Sigmoid colon (tissue), 7 donors: ENCODE measurements around the gene PLS1. TPM values are rescaled to one million over a fixed set of nuclear protein-coding genes. Genes with fewer than 3 reads are reported as not detected.

Experiments used
- DNase-seq: peaks from one replicate; pipeline ENCODE4 v3.0.0-alpha.2; 2019
- H3K27ac ChIP-seq, 4 donors: fragments of 200-600 bp; sonication (generic); one replicate each; pipeline ENCODE4 v1.5.1; 2016 to 2019; ENCODE audit warnings: mild to moderate bottlenecking in 1 of 4
- H3K27me3 ChIP-seq, 3 donors: fragments of 200-600 bp; sonication (generic); one replicate each; pipeline ENCODE4 v1.5.1; 2019; ENCODE audit warnings: mild to moderate bottlenecking in 1 of 3
- H3K36me3 ChIP-seq, 4 donors: fragments of 200-600 bp; sonication (generic); one replicate each; pipeline ENCODE4 v1.5.1; 2016 to 2019
- H3K4me1 ChIP-seq, 4 donors: fragments of 200-600 bp; sonication (generic); one replicate each; pipeline ENCODE4 v1.5.1; 2017 to 2019
- H3K4me3 ChIP-seq, 4 donors: fragments of 200-600 bp; sonication (generic); one replicate each; pipeline ENCODE4 v1.5.1; 2017 to 2019; ENCODE audit warnings: mild to moderate bottlenecking in 2 of 4, moderate library complexity in 1 of 4
- H3K9me3 ChIP-seq, 4 donors: fragments of 200-600 bp in 3 of 4; sonication (generic) in 3 of 4; one replicate each; pipeline versions ENCODE4 v1.5.1 to v1.6.1; 2013 to 2019
- EP300 ChIP-seq, 4 donors: sonication (generic); formaldehyde crosslinking; IDR thresholded peaks; one replicate each; pipeline ENCODE4 v1.6.1; 2017; ENCODE audit warnings: antibody characterized with exemption in 4 of 4
- POLR2A ChIP-seq, 2 donors: fragments of 450-650 bp; IDR thresholded peaks; one replicate each; pipeline ENCODE4 v1.6.1; 2016; ENCODE audit warnings: antibody characterized with exemption in 2 of 2, mild to moderate bottlenecking in 2 of 2, moderate library complexity in 2 of 2
- POLR2AphosphoS5 ChIP-seq, 4 donors: sonication (generic); formaldehyde crosslinking; IDR thresholded peaks; one replicate each; pipeline ENCODE4 v1.6.1; 2017; ENCODE audit warnings: antibody characterized with exemption in 4 of 4
- WGBS, 2 donors: extraction: QIAGEN DNeasy Blood & Tissue Kit; methylation state at CpG; one replicate each; pipeline ENCODE4 v1.1.7; 2013; 5-methylcytosine and 5-hydroxymethylcytosine counted together
- intact Hi-C: fragments of 100-400 bp; cut with DNase I; formaldehyde crosslinking; loops from one replicate; pipeline ENCODE4 v1.15.1; 2023
- polyA plus RNA-seq, 3 donors: library from polyadenylated mRNA; stranded (reverse); fragments of 200-250 nt; gene quantifications; one replicate each; pipeline ENCODE4 v1.2.3, GENCODE V29; 2013
- total RNA-seq, 4 donors: library from RNA; depleted of rRNA; stranded (reverse); fragments of >200 nt; gene quantifications; one replicate each; pipeline ENCODE4 v1.1.0, GENCODE V29; 2016
- TF ChIP-seq, protein P1 (sequence below), 4 experiments: fragments of 450-650 bp in 3 of 4; fragments of 200-600 bp in 1 of 4; IDR thresholded peaks; one replicate each; pipeline ENCODE4 v1.5.1; 2016 to 2019; ENCODE audit warnings: antibody characterized with exemption in 4 of 4, mild to moderate bottlenecking in 3 of 4, moderate library complexity in 2 of 4
- donor health status: healthy with polysubstance abuse.
- donor health status: Bipolar disorder and iron deficiency.
- donor health status: healthy.

The PLS1 gene
- total and polyA plus RNA-seq, 7 donors, result 0.55 to 366 (median 1.8) TPM

GRCh38 chr3:142636050-142636449, 39.9 kb downstream of the PLS1 start:
- H3K36me3 ChIP-seq, result no peaks in the 10 kb centered on the region
- intact Hi-C loops, result no loop called here
- no peak overlapping the region for H3K27ac ChIP-seq
- TF ChIP-seq POLR2A (IDR thresholded peaks at IDR 0.05) (no peak), EP300 (IDR thresholded peaks at IDR 0.05) (no peak)
- TF ChIP-seq, protein P1, sequence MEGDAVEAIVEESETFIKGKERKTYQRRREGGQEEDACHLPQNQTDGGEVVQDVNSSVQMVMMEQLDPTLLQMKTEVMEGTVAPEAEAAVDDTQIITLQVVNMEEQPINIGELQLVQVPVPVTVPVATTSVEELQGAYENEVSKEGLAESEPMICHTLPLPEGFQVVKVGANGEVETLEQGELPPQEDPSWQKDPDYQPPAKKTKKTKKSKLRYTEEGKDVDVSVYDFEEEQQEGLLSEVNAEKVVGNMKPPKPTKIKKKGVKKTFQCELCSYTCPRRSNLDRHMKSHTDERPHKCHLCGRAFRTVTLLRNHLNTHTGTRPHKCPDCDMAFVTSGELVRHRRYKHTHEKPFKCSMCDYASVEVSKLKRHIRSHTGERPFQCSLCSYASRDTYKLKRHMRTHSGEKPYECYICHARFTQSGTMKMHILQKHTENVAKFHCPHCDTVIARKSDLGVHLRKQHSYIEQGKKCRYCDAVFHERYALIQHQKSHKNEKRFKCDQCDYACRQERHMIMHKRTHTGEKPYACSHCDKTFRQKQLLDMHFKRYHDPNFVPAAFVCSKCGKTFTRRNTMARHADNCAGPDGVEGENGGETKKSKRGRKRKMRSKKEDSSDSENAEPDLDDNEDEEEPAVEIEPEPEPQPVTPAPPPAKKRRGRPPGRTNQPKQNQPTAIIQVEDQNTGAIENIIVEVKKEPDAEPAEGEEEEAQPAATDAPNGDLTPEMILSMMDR (IDR thresholded peaks at IDR 0.05), result no peak
- no peaks in the 10 kb centered on the region for H3K4me1 ChIP-seq
- no peaks in the 10 kb centered on the region for H3K9me3 ChIP-seq
- no peaks in the 10 kb centered on the region for H3K27me3 ChIP-seq
- DNase-seq, result no peak
- H3K4me3 ChIP-seq, result no peak overlapping the region

DNA sequence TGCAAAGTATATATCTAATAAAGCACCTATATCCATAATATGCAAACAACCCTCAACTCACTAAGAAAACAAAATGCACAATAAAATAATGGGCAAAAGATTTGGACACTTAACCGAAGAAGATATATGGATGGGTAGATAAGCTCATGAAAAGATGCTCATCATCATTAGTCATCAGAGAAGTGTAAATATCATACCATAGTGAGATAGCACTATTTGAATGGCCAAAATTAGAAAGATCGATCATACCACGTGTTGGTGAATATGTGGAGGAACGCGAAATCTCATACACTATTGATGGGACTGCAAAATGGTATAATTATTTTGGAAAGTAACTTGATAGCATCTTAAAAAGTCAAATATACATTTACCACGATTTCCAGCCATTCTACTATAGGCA, 40.5 kb downstream of the PLS1 start:
- H3K27ac ChIP-seq, result no peak overlapping the region
- H3K4me1 ChIP-seq, result no peaks in the 10 kb centered on the region
- no peaks in the 10 kb centered on the region for H3K36me3 ChIP-seq
- no peaks in the 10 kb centered on the region for H3K9me3 ChIP-seq
- intact Hi-C loops, result no loop called here
- H3K4me3 ChIP-seq, result no peak overlapping the region
- TF ChIP-seq POLR2AphosphoS5 (IDR thresholded peaks at IDR 0.05) (no peak), EP300 (IDR thresholded peaks at IDR 0.05) (no peak), POLR2A (IDR thresholded peaks at IDR 0.05) (no peak)
- TF ChIP-seq, protein P1 (IDR thresholded peaks at IDR 0.05), result no peak
- no peak for DNase-seq
- no peaks in the 10 kb centered on the region for H3K27me3 ChIP-seq
- WGBS, 2 donors, result 90 to 91% methylated on average over 6 of the region's 6 CpGs

GRCh38 chr3:142638291-142638690, 42.1 kb downstream of the PLS1 start:
- Histone ChIP-seq H3K27ac (no peak overlapping the region), H3K4me3 (no peak overlapping the region), H3K27me3 (no peaks in the 10 kb centered on the region), H3K9me3 (no peaks in the 10 kb centered on the region), H3K4me1 (no peaks in the 10 kb centered on the region), H3K36me3 (no peaks in the 10 kb centered on the region)
- TF ChIP-seq POLR2AphosphoS5 (IDR thresholded peaks at IDR 0.05) (no peak), EP300 (IDR thresholded peaks at IDR 0.05) (no peak), POLR2A (IDR thresholded peaks at IDR 0.05) (no peak)
- TF ChIP-seq, protein P1 (IDR thresholded peaks at IDR 0.05), result no peak
- DNase-seq, result no peak
- 79 to 83% methylated on average over 2 of the region's 2 CpGs for WGBS, 2 donors
- intact Hi-C loops, result no loop called here

DNA sequence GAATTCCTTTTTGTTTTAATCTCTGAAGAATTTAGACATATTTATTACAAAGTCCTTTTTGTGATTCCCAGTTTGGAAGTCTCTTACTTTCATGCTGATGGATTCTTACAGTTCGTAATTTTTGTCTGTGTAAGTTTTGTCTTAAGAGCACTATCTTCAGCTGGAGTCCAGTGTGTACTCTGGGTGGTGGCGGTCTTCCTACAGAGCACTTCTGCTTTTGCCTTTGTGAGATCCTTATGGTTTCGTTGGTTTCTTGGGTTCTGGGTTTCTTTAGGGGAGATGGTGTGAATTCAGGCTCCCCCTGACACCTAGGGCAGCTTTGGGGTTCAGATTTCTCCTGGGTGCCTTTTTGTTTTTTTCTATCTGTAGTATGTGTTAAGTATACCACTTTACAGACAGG, 45.3 kb downstream of the PLS1 start:
- no peak for DNase-seq
- Histone ChIP-seq H3K4me1 (no peaks in the 10 kb centered on the region), H3K27me3 (no peaks in the 10 kb centered on the region), H3K27ac (no peak overlapping the region), H3K36me3 (no peaks in the 10 kb centered on the region), H3K4me3 (no peak overlapping the region), H3K9me3 (no peaks in the 10 kb centered on the region)
- 62 to 85% methylated on average over 3 of the region's 3 CpGs for WGBS, 2 donors
- TF ChIP-seq POLR2AphosphoS5 (IDR thresholded peaks at IDR 0.05), result no peak
- TF ChIP-seq EP300 (IDR thresholded peaks at IDR 0.05), result no peak
- no peak for TF ChIP-seq POLR2A (IDR thresholded peaks at IDR 0.05)
- TF ChIP-seq, protein P1 (IDR thresholded peaks at IDR 0.05), result no peak
- intact Hi-C loops, result no loop called here

DNA sequence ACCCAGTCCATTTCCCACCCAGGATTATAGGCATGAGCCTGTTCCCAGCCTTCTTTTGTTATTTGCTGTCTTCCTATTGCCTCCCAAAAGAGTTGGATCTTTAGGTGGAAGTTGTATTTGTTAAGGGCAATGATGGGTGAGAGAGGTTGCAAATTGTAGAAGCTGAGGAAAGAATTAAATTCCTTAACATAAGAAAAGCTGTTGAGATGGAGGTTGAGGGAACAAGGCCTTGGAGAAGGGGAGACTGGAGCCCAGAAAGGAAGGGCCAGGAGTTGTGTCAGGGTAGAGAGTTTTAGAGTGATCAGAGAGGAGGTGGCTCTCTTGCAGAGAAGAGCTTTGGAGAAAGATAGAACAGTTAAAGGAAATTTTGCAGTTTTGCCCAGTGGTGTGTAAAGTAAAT, 46.8 kb downstream of the PLS1 start:
- intact Hi-C loops, result no loop called here
- TF ChIP-seq EP300 (IDR thresholded peaks at IDR 0.05) (no peak), POLR2A (IDR thresholded peaks at IDR 0.05) (no peak), POLR2AphosphoS5 (IDR thresholded peaks at IDR 0.05) (no peak)
- TF ChIP-seq, protein P1 (IDR thresholded peaks at IDR 0.05), result no peak
- Histone ChIP-seq H3K27ac (no peak overlapping the region), H3K27me3 (no peaks in the 10 kb centered on the region), H3K36me3 (no peaks in the 10 kb centered on the region), H3K9me3 (no peaks in the 10 kb centered on the region), H3K4me3 (no peak overlapping the region), H3K4me1 (no peaks in the 10 kb centered on the region)
- no peak for DNase-seq
